Measurements from ENCODE around the gene RXFP4. TPM values are rescaled to one million over a fixed set of nuclear protein-coding genes. Genes with fewer than 3 reads are reported as not detected.

RXFP4 gene, protein sequence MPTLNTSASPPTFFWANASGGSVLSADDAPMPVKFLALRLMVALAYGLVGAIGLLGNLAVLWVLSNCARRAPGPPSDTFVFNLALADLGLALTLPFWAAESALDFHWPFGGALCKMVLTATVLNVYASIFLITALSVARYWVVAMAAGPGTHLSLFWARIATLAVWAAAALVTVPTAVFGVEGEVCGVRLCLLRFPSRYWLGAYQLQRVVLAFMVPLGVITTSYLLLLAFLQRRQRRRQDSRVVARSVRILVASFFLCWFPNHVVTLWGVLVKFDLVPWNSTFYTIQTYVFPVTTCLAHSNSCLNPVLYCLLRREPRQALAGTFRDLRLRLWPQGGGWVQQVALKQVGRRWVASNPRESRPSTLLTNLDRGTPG
- total RNA-seq (2016; rRNA removed; fragmentation: Illumina TruSeq; extraction: Trizol) (0.38 TPM in 1 of 2 replicates, not detected in the other), polyA plus RNA-seq (2011; rRNA removed) (1.4 and 1.9 TPM in 2 replicates), polyA minus RNA-seq (2011; rRNA and poly(A)+ RNA removed; ENCODE audit: low replicate concordance) (1.4 and 2.7 TPM in 2 replicates), Bru-seq, nascent RNA (percentile 36 among the genes with signal in this experiment), BruChase-seq, experiment 1, labeled RNA remaining after a 6-hour chase (percentile 52 among the genes with signal in this experiment), BruChase-seq, experiment 2, labeled RNA remaining after a 2-hour chase (percentile 28 among the genes with signal in this experiment)
- not detected in 2 replicates for total RNA-seq (2016; cell fraction: cytosol; rRNA removed; fragmentation: Illumina TruSeq; extraction: Trizol; ENCODE audit: low read depth)
- total RNA-seq (2016; cell fraction: insoluble cytoplasmic fraction; rRNA removed; fragmentation: Illumina TruSeq; extraction: Trizol) = 0.25 and 0.28 TPM in 2 replicates
- not detected in 2 replicates for total RNA-seq (2016; cell fraction: membrane; rRNA removed; fragmentation: Illumina TruSeq; extraction: Trizol)
- total RNA-seq (2016; cell fraction: nucleus; rRNA removed; fragmentation: Illumina TruSeq; extraction: Trizol) = 0.31 TPM in 1 of 2 replicates, not detected in the other
- polyA plus RNA-seq (2011; cell fraction: cytosol; rRNA removed) = 1.3 and 2.1 TPM in 2 replicates
- polyA plus RNA-seq (2011; cell fraction: nucleus; rRNA removed) = 0.42 and 0.48 TPM in 2 replicates
- polyA plus RNA-seq (2012) = 0.48 and 0.72 TPM in 2 replicates
- 0.08 TPM in 1 of 2 replicates, not detected in the other for polyA plus RNA-seq (2016; cell fraction: cytosol; fragmentation: Illumina TruSeq; extraction: Trizol; ENCODE audit: low read depth)
- polyA plus RNA-seq (2016; cell fraction: insoluble cytoplasmic fraction; fragmentation: Illumina TruSeq; extraction: Trizol; ENCODE audit: low read depth) = not detected in 2 replicates
- not detected in 2 replicates for polyA plus RNA-seq (2016; cell fraction: membrane; fragmentation: Illumina TruSeq; extraction: Trizol; ENCODE audit: low read depth)
- 0.64 and 0.79 TPM in 2 replicates for polyA plus RNA-seq (2016; cell fraction: nucleus; fragmentation: Illumina TruSeq; extraction: Trizol; ENCODE audit: insufficient read depth, low read depth)
- polyA minus RNA-seq (2011; cell fraction: cytosol; rRNA and poly(A)+ RNA removed) = 0.49 TPM in 1 of 2 replicates, not detected in the other
- polyA minus RNA-seq (2011; cell fraction: nucleus; rRNA and poly(A)+ RNA removed) = 0.39 and 1.1 TPM in 2 replicates
- long read RNA-seq, experiment 1, partial matches to known transcripts = 0 of 1 reads
- long read RNA-seq, experiment 1, other reads (novel, unspliced or antisense) = 0 of 1 reads
- long read RNA-seq, experiment 2, transcript RXFP4-201 (1 exons, 1,240 nt) = major isoform, 6 of 6 reads
- long read RNA-seq, experiment 2, partial matches to known transcripts = 0 of 6 reads
- long read RNA-seq, experiment 2, other reads (novel, unspliced or antisense) = 0 of 6 reads

DNA sequence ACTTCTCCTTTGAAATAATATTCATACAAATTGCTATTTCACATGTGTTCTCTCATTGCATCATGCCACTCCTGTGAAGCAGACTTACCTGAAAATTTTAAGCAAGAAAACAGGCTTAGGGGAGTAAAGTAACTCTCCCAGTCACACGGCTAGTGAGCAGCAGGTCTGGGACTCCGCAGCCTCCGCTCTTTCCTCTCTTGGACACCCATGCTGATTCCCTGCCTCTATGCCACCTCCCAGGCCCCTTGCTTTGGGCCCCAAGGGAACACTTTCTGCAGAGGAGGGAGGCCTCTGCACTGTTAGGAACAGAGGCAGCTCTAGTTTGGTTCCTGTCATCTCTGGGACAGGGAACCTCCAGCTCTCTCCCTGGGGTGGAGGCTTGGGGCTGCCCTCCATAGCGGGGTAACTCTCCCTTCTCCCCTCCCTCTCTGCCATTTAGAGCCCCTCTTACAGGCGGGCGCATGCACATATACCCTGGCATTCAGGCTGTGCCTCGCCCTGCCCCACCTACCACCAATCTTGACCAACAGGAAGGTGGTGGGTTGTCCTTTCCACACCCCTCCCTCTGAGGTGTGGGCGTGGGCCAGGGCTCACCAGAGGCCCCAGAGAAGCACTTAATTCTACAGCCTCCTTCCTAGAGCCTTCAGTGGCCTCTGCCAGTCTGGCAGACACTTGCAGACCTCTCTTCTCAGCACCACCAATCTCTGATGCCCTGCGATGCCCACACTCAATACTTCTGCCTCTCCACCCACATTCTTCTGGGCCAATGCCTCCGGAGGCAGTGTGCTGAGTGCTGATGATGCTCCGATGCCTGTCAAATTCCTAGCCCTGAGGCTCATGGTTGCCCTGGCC is at the start of gene RXFP4:
RXFP4 (plus strand) TSS at position 646 of the 852 bp plus-strand sequence; CDS start at position 718, 72 bp downstream.
- peak; percentile 81 for FAIRE-seq
- peak; percentile 50 for DNase-seq (ENCODE audit: low spot score)
- BruUV-seq (replicated peaks) = TSS peak; percentile 32
- intact Hi-C loops (cut with micrococcal nuclease; ENCODE audit: unreplicated experiment) = loop anchor here (5.0 kb wide), 2 partner anchors 36 to 356 kb away; partner anchors contain the start of genes ARHGEF2, GLMP and VHLL
- H3K4me3 ChIP-seq (replicated peaks in 1 of 3; ENCODE audit: insufficient read depth in 1 of 3, low read depth in 2 of 3, low read length in 3 of 3) = peak within 1 kb of the TSS; percentile 50 to 65 (median 54); a peak in 5 of 6 replicates
- H3K9ac ChIP-seq (ENCODE audit: insufficient read depth, low read depth, low read length) = peak within 1 kb of the TSS; percentile 67
- no peaks in the 10 kb centered on the region; a peak in 1 of 5 replicates for H3K36me3 ChIP-seq (replicated peaks in 1 of 2; ENCODE audit: control insufficient read depth in 1 of 2, insufficient read depth in 2 of 2, low read length in 2 of 2)
- peak within 1 kb of the TSS; percentile 86 for H3K4me2 ChIP-seq (ENCODE audit: low read depth, low read length)
- H3K9me3 ChIP-seq (ENCODE audit: low read length) = no peaks in the 10 kb centered on the region
- CTCF ChIA-PET (ENCODE audit: low intra/inter-chr PET ratio, low total read pairs) = no interaction called here
- no peaks in the 10 kb centered on the region for H4K20me1 ChIP-seq (ENCODE audit: insufficient read depth, low read length)
- WGBS (ENCODE audit: low lambda C conversion rate) = 18% methylated on average over 10 of the region's 11 CpGs
- H3K79me2 ChIP-seq (ENCODE audit: insufficient read depth, low read length) = peaks cover 12% of the 10 kb centered on the region
- POLR2A ChIA-PET = interaction anchor here (1.0 to 7.2 kb wide), 15 partner anchors 8 to 132 kb away, joined by 3 to 390 read pairs (median 6); partner anchors contain the start of genes ARHGEF2, LAMTOR2 and SYT11
- peaks cover 77% of the 10 kb centered on the region for H3K4me1 ChIP-seq (ENCODE audit: insufficient read depth, low read length)
- H2AFZ ChIP-seq (ENCODE audit: low read length) = no peak within 1 kb of the TSS
- no peaks in the 10 kb centered on the region for H3K27me3 ChIP-seq (ENCODE audit: control insufficient read depth in 1 of 2, insufficient read depth in 2 of 2, low read length in 2 of 2)
- H3K27ac ChIP-seq (ENCODE audit: extremely low read length, insufficient read depth, low read length) = peak within 1 kb of the TSS; percentile 84
- in situ Hi-C loops (cut with HindIII; ENCODE audit: extremely low pct_ligation_motif_present, low pct_unique_long_range_greater_than_20kb) = loop anchor here (10.0 kb wide), 1 partner anchor 124 kb away; the partner anchor contains the start of gene RAB25
- ATAC-seq = peak; percentile 58
- peak; percentile 58 for TF ChIP-seq POLR2AphosphoS5 (IDR thresholded peaks at IDR 0.05; ENCODE audit: low read depth, low read length)
- TF ChIP-seq, protein P1, sequence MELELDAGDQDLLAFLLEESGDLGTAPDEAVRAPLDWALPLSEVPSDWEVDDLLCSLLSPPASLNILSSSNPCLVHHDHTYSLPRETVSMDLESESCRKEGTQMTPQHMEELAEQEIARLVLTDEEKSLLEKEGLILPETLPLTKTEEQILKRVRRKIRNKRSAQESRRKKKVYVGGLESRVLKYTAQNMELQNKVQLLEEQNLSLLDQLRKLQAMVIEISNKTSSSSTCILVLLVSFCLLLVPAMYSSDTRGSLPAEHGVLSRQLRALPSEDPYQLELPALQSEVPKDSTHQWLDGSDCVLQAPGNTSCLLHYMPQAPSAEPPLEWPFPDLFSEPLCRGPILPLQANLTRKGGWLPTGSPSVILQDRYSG (CRISPR knock-in tag; IDR thresholded peaks at IDR 0.05) = no peak
- no peak for TF ChIP-seq FOSL2 (CRISPR knock-in tag; IDR thresholded peaks at IDR 0.05)
- TF ChIP-seq ASH2L (IDR thresholded peaks at IDR 0.05; ENCODE audit: insufficient read length, low read depth, low read length) = no peak
- peak; percentile 80; the same call in 1 of the 2 replicates for TF ChIP-seq HIC2 (CRISPR knock-in tag; IDR thresholded peaks at IDR 0.05; ENCODE audit: low read depth)
- 0 out of 2 replicates have a peak, but pooled peaks have one; percentile 7 for TF ChIP-seq ZNF501 (CRISPR knock-in tag; IDR thresholded peaks at IDR 0.05)
- TF ChIP-seq FOXA3 (CRISPR knock-in tag; IDR thresholded peaks at IDR 0.05) = no peak; the same call in 1 of the 2 replicates
- 0 out of 2 replicates have a peak, but pooled peaks have one; percentile 58 for TF ChIP-seq ZNF333 (CRISPR knock-in tag; IDR thresholded peaks at IDR 0.05; ENCODE audit: borderline replicate concordance)
- 0 out of 2 replicates have a peak, but pooled peaks have one; percentile 3 for TF ChIP-seq ZNF768 (CRISPR knock-in tag; IDR thresholded peaks at IDR 0.05)
- 0 out of 2 replicates have a peak, but pooled peaks have one; percentile 3 for TF ChIP-seq POLR2AphosphoS2 (IDR thresholded peaks at IDR 0.05; ENCODE audit: low read depth, low read length)
- TF ChIP-seq SSRP1 (CRISPR knock-in tag; IDR thresholded peaks at IDR 0.05) = peak; percentile 55; the same call in 1 of the 2 replicates
- TF ChIP-seq GFI1 (CRISPR knock-in tag; IDR thresholded peaks at IDR 0.05; ENCODE audit: borderline replicate concordance) = 0 out of 2 replicates have a peak, but pooled peaks have one; percentile 34
- TF ChIP-seq ZSCAN29 (CRISPR knock-in tag; conservative IDR thresholded peaks at IDR 0.05) = 0 out of 2 replicates have a peak, but pooled peaks have one; percentile 37

All from HepG2 (cell line).